H1 (cell line): ENCODE results near the gene PPP6R1. TPM values are rescaled to one million over a fixed set of nuclear protein-coding genes. Genes with fewer than 3 reads are reported as not detected.

ENCODE experiments used
- CTCF ChIA-PET: fragments of 300-600 bp; sonication (Branson Sonifier 250); formaldehyde crosslinking; loops from one replicate; lab custom pipeline; 2021; ENCODE audit not compliant: partially characterized antibody; lab: Charles Lee
- POLR2A ChIA-PET: fragments of 300-600 bp; sonication (Branson Sonifier 250); formaldehyde crosslinking; loops from one replicate; lab custom pipeline; 2021; ENCODE audit warnings: inconsistent platforms; ENCODE audit not compliant: partially characterized antibody; lab: Charles Lee
- DNase-seq, 2 experiments: peaks; one replicate each; pipeline versions ENCODE4 v3.0.0 to v3.0.0-alpha.2; 2010 to 2022; ENCODE audit warnings: low spot score in 2 of 2, low read depth in 1 of 2, mixed read lengths in 1 of 2
- FAIRE-seq: peaks from 2 replicates; lab custom pipeline; 2011; peaks lifted over from hg19 to GRCh38; lab: Jason Lieb, UNC
- H2AFZ ChIP-seq: 2 replicates; pipeline ENCODE4 v1.8.1; 2012; ENCODE audit warnings: low read length, inconsistent platforms
- H2AK5ac ChIP-seq: 2 replicates; pipeline ENCODE4 v1.6.1; 2013; ENCODE audit warnings: low read depth, low read length
- H2BK120ac ChIP-seq: replicated peaks from 2 replicates; pipeline ENCODE3; 2013; ENCODE audit warnings: low read depth, low read length, inconsistent platforms
- H2BK12ac ChIP-seq: 2 replicates; pipeline ENCODE4 v1.6.1; 2013; ENCODE audit warnings: low read depth, low read length
- H2BK15ac ChIP-seq: 2 replicates; pipeline ENCODE4 v1.6.1; 2013; ENCODE audit warnings: low read length
- H2BK20ac ChIP-seq: 2 replicates; pipeline ENCODE4 v1.6.1; 2013; ENCODE audit warnings: low read length
- H2BK5ac ChIP-seq: 2 replicates; pipeline ENCODE4 v1.6.1; 2013; ENCODE audit warnings: low read depth, low read length
- H3K14ac ChIP-seq: 2 replicates; pipeline ENCODE4 v1.6.1; 2013; ENCODE audit warnings: inconsistent platforms; ENCODE audit not compliant: insufficient read length
- H3K18ac ChIP-seq: 2 replicates; pipeline ENCODE4 v1.6.1; 2013; ENCODE audit warnings: low read length; ENCODE audit errors: extremely low read depth
- H3K23ac ChIP-seq: 2 replicates; pipeline ENCODE4 v1.6.1; 2013; ENCODE audit warnings: inconsistent platforms; ENCODE audit not compliant: insufficient read length
- H3K23me2 ChIP-seq: 2 replicates; pipeline ENCODE4 v1.6.1; 2013; ENCODE audit warnings: low read depth, low read length
- H3K27ac ChIP-seq: 2 replicates; pipeline ENCODE4 v1.6.1; 2011; ENCODE audit warnings: low read depth, low read length, inconsistent platforms
- H3K27me3 ChIP-seq, 4 experiments: replicated peaks in 1 of 4; 1 replicate in 1 of 4; 2 replicates in 3 of 4; pipeline versions ENCODE4 v1.6.1 to v1.8.1; 2011 to 2013; ENCODE audit warnings: low read length in 3 of 4, mild to moderate bottlenecking in 3 of 4, inconsistent platforms in 2 of 4, mixed read lengths in 2 of 4, moderate library complexity in 1 of 4; ENCODE audit not compliant: control insufficient read depth in 3 of 4, insufficient read depth in 3 of 4; ENCODE audit errors: extremely low read depth in 1 of 4
- H3K36me3 ChIP-seq, 4 experiments: 2 replicates each; pipeline versions ENCODE4 v1.6.1 to v1.8.1; 2011 to 2013; ENCODE audit warnings: mild to moderate bottlenecking in 4 of 4, low read length in 3 of 4, moderate library complexity in 2 of 4, control low read depth in 1 of 4, inconsistent platforms in 1 of 4; ENCODE audit not compliant: insufficient read depth in 4 of 4, control insufficient read depth in 2 of 4
- H3K4ac ChIP-seq: replicated peaks from 2 replicates; pipeline ENCODE3; 2013; ENCODE audit warnings: low read length, low read depth, mixed read lengths, inconsistent platforms; ENCODE audit not compliant: insufficient read length
- H3K4me1 ChIP-seq, 4 experiments: replicated peaks in 1 of 4; 1 replicate in 1 of 4; 2 replicates in 3 of 4; pipeline versions ENCODE4 v1.6.1 to v1.8.1; 2011 to 2013; ENCODE audit warnings: low read length in 3 of 4, inconsistent platforms in 2 of 4, mixed read lengths in 1 of 4; ENCODE audit not compliant: insufficient read depth in 4 of 4, control insufficient read depth in 3 of 4
- H3K4me2 ChIP-seq, 2 experiments: 2 replicates each; pipeline versions ENCODE4 v1.6.1 to v1.8.1; 2011 to 2013; ENCODE audit warnings: low read depth in 2 of 2, low read length in 2 of 2, control low read depth in 1 of 2, inconsistent platforms in 1 of 2, mild to moderate bottlenecking in 1 of 2; ENCODE audit not compliant: insufficient read depth in 1 of 2
- H3K4me3 ChIP-seq, 4 experiments: fragments of 200-600, 300-600 bp in 1 of 4; sonication (generic), shearing (Covaris generic), sonication (Bioruptor Twin) in 1 of 4; 2 replicates each; pipeline versions ENCODE4 v1.5.1 to v1.8.1; 2011 to 2016; ENCODE audit warnings: low read length in 4 of 4, low read depth in 3 of 4, control low read depth in 2 of 4, inconsistent platforms in 2 of 4, mild to moderate bottlenecking in 2 of 4, mixed read lengths in 1 of 4, moderate library complexity in 1 of 4; ENCODE audit not compliant: insufficient read depth in 2 of 4; ENCODE audit errors: extremely low read depth in 1 of 4
- H3K56ac ChIP-seq: replicated peaks from 2 replicates; pipeline ENCODE3; 2013; ENCODE audit warnings: low read depth, mild to moderate bottlenecking, mixed read lengths, low read length, inconsistent platforms; ENCODE audit not compliant: insufficient read length
- H3K79me1 ChIP-seq: 2 replicates; pipeline ENCODE4 v1.6.1; 2013; ENCODE audit warnings: low read depth, low read length, control low read depth
- H3K79me2 ChIP-seq, 2 experiments: 2 replicates each; pipeline versions ENCODE4 v1.6.1 to v1.8.1; 2012 to 2013; ENCODE audit warnings: low read length in 2 of 2, mild to moderate bottlenecking in 2 of 2, inconsistent platforms in 1 of 2; ENCODE audit not compliant: insufficient read depth in 2 of 2, control insufficient read depth in 1 of 2
- H3K9ac ChIP-seq, 4 experiments: replicated peaks in 1 of 4; 1 replicate in 1 of 4; 2 replicates in 3 of 4; pipeline versions ENCODE4 v1.6.1 to v1.8.1; 2011 to 2013; ENCODE audit warnings: low read depth in 3 of 4, low read length in 3 of 4, control low read depth in 2 of 4, mild to moderate bottlenecking in 2 of 4, moderate library complexity in 2 of 4, inconsistent platforms in 1 of 4; ENCODE audit errors: extremely low read depth in 1 of 4
- H3K9me3 ChIP-seq, 2 experiments: 2 replicates each; pipeline versions ENCODE4 v1.6.1 to v1.8.1; 2012 to 2013; ENCODE audit warnings: mild to moderate bottlenecking in 2 of 2, moderate library complexity in 2 of 2, control low read depth in 1 of 2, inconsistent platforms in 1 of 2, low read depth in 1 of 2, low read length in 1 of 2, mixed read lengths in 1 of 2; ENCODE audit not compliant: insufficient read depth in 2 of 2
- H4K20me1 ChIP-seq, 2 experiments: replicated peaks in 1 of 2; 2 replicates each; pipeline versions ENCODE3 to v1.8.1; 2011 to 2013; ENCODE audit warnings: inconsistent platforms in 2 of 2, low read length in 2 of 2, mild to moderate bottlenecking in 1 of 2; ENCODE audit not compliant: insufficient read depth in 2 of 2, control insufficient read depth in 1 of 2
- H4K5ac ChIP-seq: 2 replicates; pipeline ENCODE4 v1.6.1; 2013; ENCODE audit warnings: low read length, low read depth, mixed read lengths, inconsistent platforms; ENCODE audit not compliant: insufficient read length
- H4K8ac ChIP-seq: 2 replicates; pipeline ENCODE4 v1.8.0; 2013; ENCODE audit warnings: mild to moderate bottlenecking, moderate library complexity, low read length, inconsistent platforms; ENCODE audit not compliant: insufficient read depth; ENCODE audit errors: extremely low read depth
- H4K91ac ChIP-seq: replicated peaks from 2 replicates; pipeline ENCODE3; 2013; ENCODE audit warnings: low read length, mixed read lengths, inconsistent platforms; ENCODE audit not compliant: insufficient read length
- ASH2L ChIP-seq: fragments of 200-600, 300-600 bp; sonication (generic); IDR thresholded peaks from one replicate; pipeline ENCODE4 v1.7.1; 2017; ENCODE audit warnings: low read length
- BCL11A ChIP-seq, 2 experiments: IDR thresholded peaks; one replicate each; pipeline ENCODE4 v1.6.1; 2011; ENCODE audit warnings: low read depth in 2 of 2, low read length in 2 of 2, mild to moderate bottlenecking in 2 of 2
- CTBP2 ChIP-seq: IDR thresholded peaks from 2 replicates; pipeline ENCODE4 v1.7.0; 2011; ENCODE audit warnings: borderline replicate concordance, mild to moderate bottlenecking, moderate library complexity, mixed read lengths, low read length; ENCODE audit not compliant: insufficient read depth, insufficient read length
- GABPA ChIP-seq: IDR thresholded peaks from 2 replicates; pipeline ENCODE4 v1.6.1; 2011; ENCODE audit warnings: mild to moderate bottlenecking, low read length, moderate library complexity, borderline replicate concordance; ENCODE audit not compliant: insufficient read depth
- HDAC6 ChIP-seq: IDR thresholded peaks from one replicate; pipeline ENCODE4 v1.7.1; 2012; ENCODE audit warnings: low read depth, mild to moderate bottlenecking, inconsistent platforms, low read length, moderate library complexity
- KDM1A ChIP-seq: fragments of 200-600, 300-600 bp; sonication (generic); IDR thresholded peaks from 2 replicates; pipeline ENCODE4 v1.7.1; 2016; ENCODE audit warnings: mild to moderate bottlenecking, low read length, borderline replicate concordance
- KDM4A ChIP-seq: IDR thresholded peaks from one replicate; pipeline ENCODE4 v1.7.1; 2012; ENCODE audit warnings: low read depth, mild to moderate bottlenecking, moderate library complexity, low read length, inconsistent platforms; ENCODE audit not compliant: severe bottlenecking
- MAX ChIP-seq: IDR thresholded peaks from 2 replicates; pipeline ENCODE4 v1.6.1; 2012; ENCODE audit warnings: inconsistent platforms
- RAD21 ChIP-seq, 2 experiments: IDR thresholded peaks in 1 of 2; conservative IDR thresholded peaks in 1 of 2; 2 replicates each; pipeline ENCODE4 v1.6.1; 2011; ENCODE audit warnings: low read depth in 2 of 2, low read length in 2 of 2, improper control_type of control experiment in 1 of 2, inconsistent platforms in 1 of 2, mild to moderate bottlenecking in 1 of 2, moderate library complexity in 1 of 2
- RBBP5 ChIP-seq: IDR thresholded peaks from 2 replicates; pipeline ENCODE4 v1.7.1; 2012; ENCODE audit warnings: low read depth, mild to moderate bottlenecking, inconsistent platforms, low read length, moderate library complexity, borderline replicate concordance
- RFX5 ChIP-seq: IDR thresholded peaks from 2 replicates; pipeline ENCODE4 v1.6.1; 2011; ENCODE audit warnings: low read depth, low read length, improper control_type of control experiment, borderline replicate concordance
- YY1 ChIP-seq: IDR thresholded peaks from 2 replicates; pipeline ENCODE4 v1.6.1; 2011; ENCODE audit warnings: low read depth, mild to moderate bottlenecking, low read length
- WGBS, 2 experiments: shearing (Covaris generic) in 1 of 2; methylation state at CpG; one replicate each; pipeline versions ENCODE4 v1.1.6 to v1.1.7; 2013 to 2015; ENCODE audit warnings: low lambda C conversion rate in 2 of 2, mixed read lengths in 2 of 2, inconsistent platforms in 1 of 2, low coverage in 1 of 2, missing lambda C conversion rate in 1 of 2; ENCODE audit not compliant: insufficient replicate concordance in 2 of 2, insufficient coverage in 1 of 2, insufficient read length in 1 of 2; ENCODE audit errors: extremely low coverage in 1 of 2, missing lambda C conversion rate in 1 of 2; 5-methylcytosine and 5-hydroxymethylcytosine counted together
- polyA plus RNA-seq, 7 experiments: library from polyadenylated mRNA; depleted of rRNA in 3 of 7; stranded (reverse) in 5 of 7; unstranded in 2 of 7; fragments of >200 nt in 5 of 7; fragments of 200-250 nt in 2 of 7; gene quantifications; 1 replicate in 5 of 7; 2 replicates in 1 of 7; 4 replicates in 1 of 7; pipeline versions ENCODE4 v1.2.1 to v1.2.3, GENCODE V29; 2011 to 2013; ENCODE audit warnings: missing spikeins in 2 of 7, mixed read lengths in 2 of 7
- total RNA-seq: library from RNA; stranded (reverse); fragmentation: NEBNext Ultra II Directional; extraction: Animal tissue kit (Norgen Biotek cat#: 25700); gene quantifications from 2 replicates; pipeline ENCODE4 v1.2.1, GENCODE V29; 2021

Gene PPP6R1
- total and polyA plus RNA-seq, 2 of the 8 experiments (the other 6 are each of a cell fraction or from before 2014, with no cell fraction given), result 36.4 to 74.4 TPM

GRCh38 chr19:55223291-55224037 is 35.4 kb downstream of the PPP6R1 start:
- Histone ChIP-seq H2BK5ac (peak overlapping the region; percentile 83), H2AK5ac (no peak overlapping the region), H3K14ac (no peak overlapping the region), H3K27me3 (no peaks in the 10 kb centered on the region), H3K4me2 (no peak overlapping the region), H3K56ac (no peak overlapping the region), H3K79me2 (no peaks in the 10 kb centered on the region), H2BK12ac (no peak overlapping the region), H4K20me1 (peaks cover 3 to 9% of the 10 kb centered on the region in 2 experiments), H3K4ac (no peak overlapping the region), H2BK15ac (no peak overlapping the region), H2BK120ac (no peak overlapping the region), H3K27ac (no peak overlapping the region), H3K9ac (no peak overlapping the region), H4K91ac (no peak overlapping the region), H3K23ac (no peak overlapping the region), H3K9me3 (peaks cover 4 to 6% of the 10 kb centered on the region in 2 experiments; a peak in 3 of 4 replicates), H4K5ac (no peak overlapping the region), H3K18ac (no peak overlapping the region), H3K4me1 (no peaks in the 10 kb centered on the region), H4K8ac (no peak overlapping the region; the same call in 1 of the 2 replicates), H2BK20ac (no peak overlapping the region), H3K23me2 (no peaks in the 10 kb centered on the region), H3K79me1 (no peaks in the 10 kb centered on the region), H3K36me3 (no peaks in the 10 kb centered on the region), H3K4me3 (no peak overlapping the region), H2AFZ (no peak overlapping the region)
- DNase-seq, result no peak
- ChIA-PET POLR2A (interaction anchor here (0.6 kb wide), 1 partner anchor 247 kb away, joined by 3 read pairs; no protein-coding TSS in a partner anchor), CTCF (no interaction called here)
- no peak for FAIRE-seq
- WGBS, 2 experiments, result 94% methylated on average over 17 of the region's 17 CpGs; no CpG with 5 or more reads in 1 of the 2 experiments
- TF ChIP-seq MAX (no peak), KDM4A (no peak), RBBP5 (no peak), BCL11A (IDR thresholded peaks at IDR 0.05; ENCODE audit: low read depth in 2 of 2, low read length in 2 of 2) (no peak), GABPA (no peak), ASH2L (no peak), KDM1A (no peak), HDAC6 (no peak), RAD21 (IDR thresholded peaks at IDR 0.05 in 1 of 2, conservative IDR thresholded peaks at IDR 0.05 in 1 of 2; ENCODE audit: low read depth in 2 of 2, low read length in 2 of 2) (no peak), YY1 (no peak), CTBP2 (no peak), RFX5 (no peak)
